GM18873 (cell line): ENCODE data around the gene COX7A2.

ENCODE experiments used
- ATAC-seq: cut with Tn5 transposase; IDR thresholded peaks from one replicate; pipeline ENCODE4 v1.9.1; 2021; ENCODE audit warnings: mild to moderate bottlenecking, moderate library complexity, moderate number of reproducible peaks; ENCODE audit not compliant: unreplicated experiment, low FRiP score

The COX7A2 gene

GRCh38 chr6:75243333-75244062, at the start of gene COX7A2:
Gene COX7A2 (minus strand): TSS chr6:75243801. CDS start chr6:75243734, 67 bp downstream.
- ATAC-seq: peak; percentile 95

GRCh38 chr6:75292555-75292954, 49.0 kb upstream of the COX7A2 start:
- no peak for ATAC-seq

- no peak for ATAC-seq
Observed at GRCh38 chr6:75291744-75292143, 48.1 kb upstream of the COX7A2 start.

GRCh38 chr6:75291331-75291730, 47.7 kb upstream of the COX7A2 start:
- ATAC-seq: no peak

- no peak for ATAC-seq
Observed at GRCh38 chr6:75290136-75290945, 46.7 kb upstream of the COX7A2 start.

GRCh38 chr6:75288023-75288422, 44.4 kb upstream of the COX7A2 start:
- no peak for ATAC-seq

GRCh38 chr6:75287424-75287823, 43.8 kb upstream of the COX7A2 start:
- no peak for ATAC-seq

- no peak for ATAC-seq
Observed at GRCh38 chr6:75286955-75287354, 43.4 kb upstream of the COX7A2 start.

GRCh38 chr6:75285283-75285639, 41.7 kb upstream of the COX7A2 start:
- no peak for ATAC-seq

GRCh38 chr6:75284632-75285282, 41.2 kb upstream of the COX7A2 start, which contains the start of gene TMEM30A:
Gene TMEM30A (minus strand): TSS chr6:75284792. CDS start chr6:75284638, 154 bp downstream.
- ATAC-seq: peak; percentile 91

- ATAC-seq: peak; percentile 25
Observed at GRCh38 chr6:75283907-75284631, 40.5 kb upstream of the COX7A2 start.

GRCh38 chr6:75282706-75283105, 39.1 kb upstream of the COX7A2 start:
- ATAC-seq: no peak

- ATAC-seq: peak; percentile 29
Observed at GRCh38 chr6:75281653-75282052, 38.1 kb upstream of the COX7A2 start.

- no peak for ATAC-seq
Observed at GRCh38 chr6:75280131-75280855, 36.7 kb upstream of the COX7A2 start.

GRCh38 chr6:75279418-75279817, 35.8 kb upstream of the COX7A2 start:
- no peak for ATAC-seq

GRCh38 chr6:75278474-75279077, 35.0 kb upstream of the COX7A2 start:
- ATAC-seq: no peak

- no peak for ATAC-seq
Observed at GRCh38 chr6:75275067-75275466, 31.5 kb upstream of the COX7A2 start.

GRCh38 chr6:75273009-75273408, 29.4 kb upstream of the COX7A2 start:
- ATAC-seq: no peak

GRCh38 chr6:75272145-75272840, 28.7 kb upstream of the COX7A2 start:
- ATAC-seq: no peak
